K562 (cell line): ENCODE results near the gene HES5. TPM values are rescaled to one million over a fixed set of nuclear protein-coding genes. Genes with fewer than 3 reads are reported as not detected.

Source experiments
- BCLAF1 ChIP-seq, 2 experiments: fragments of 450-650 bp in 1 of 2; IDR thresholded peaks; 2 replicates each; pipeline ENCODE4 v1.6.1; 2011 to 2017; ENCODE audit warnings: low read depth in 2 of 2, antibody characterized with exemption in 1 of 2, borderline replicate concordance in 1 of 2, low read length in 1 of 2, mild to moderate bottlenecking in 1 of 2, mixed read lengths in 1 of 2; ENCODE audit not compliant: control insufficient read depth in 1 of 2
- DNMT1 ChIP-seq: fragments of 450-650 bp; IDR thresholded peaks from 2 replicates; pipeline ENCODE4 v1.6.1; 2016; ENCODE audit warnings: antibody characterized with exemption, mild to moderate bottlenecking
- EWSR1 ChIP-seq: fragments of 450-650 bp; IDR thresholded peaks from 2 replicates; pipeline ENCODE4 v1.6.1; 2018; ENCODE audit warnings: borderline replicate concordance, mild to moderate bottlenecking, low read depth, moderate library complexity; ENCODE audit not compliant: partially characterized antibody
- HES1 ChIP-seq: fragments of 450-650 bp; IDR thresholded peaks from 2 replicates; pipeline ENCODE4 v1.6.1; 2016; ENCODE audit warnings: low read depth, mild to moderate bottlenecking, moderate library complexity
- HIVEP1 ChIP-seq: fragments of 250-450 bp; sonication (Bioruptor Pico); IDR thresholded peaks from 2 replicates; pipeline ENCODE4 v1.4.0; 2020; ENCODE audit warnings: mild to moderate bottlenecking
- JUNB ChIP-seq: fragments of 450-650 bp; formaldehyde crosslinking; conservative IDR thresholded peaks from 2 replicates; pipeline ENCODE4 v1.4.0; 2020; ENCODE audit warnings: mild to moderate bottlenecking
- PCBP1 ChIP-seq: fragments of 200-400 bp; formaldehyde crosslinking; IDR thresholded peaks from 2 replicates; pipeline ENCODE4 v1.6.1; 2018; ENCODE audit warnings: mild to moderate bottlenecking, low read depth, low read length; ENCODE audit not compliant: poor library complexity, severe bottlenecking
- PCBP2 ChIP-seq: fragments of 200-400 bp; formaldehyde crosslinking; IDR thresholded peaks from 2 replicates; pipeline ENCODE4 v1.6.1; 2018; ENCODE audit warnings: low read length, low read depth, mild to moderate bottlenecking, moderate library complexity; ENCODE audit not compliant: poor library complexity, severe bottlenecking
- RBM39 ChIP-seq: fragments of 200-400 bp; formaldehyde crosslinking; optimal IDR thresholded peaks from 2 replicates; pipeline ENCODE3; 2018; ENCODE audit warnings: low read depth, low read length
- SIN3A ChIP-seq, 2 experiments: fragments of 150-350 bp in 1 of 2; IDR thresholded peaks; 2 replicates each; pipeline ENCODE4 v1.6.1; 2011 to 2016; ENCODE audit warnings: borderline replicate concordance in 2 of 2, low read depth in 2 of 2, low read length in 2 of 2, mild to moderate bottlenecking in 2 of 2, moderate library complexity in 2 of 2; ENCODE audit not compliant: control insufficient read depth in 1 of 2
- SMAD1 ChIP-seq: fragments of 150-350 bp; IDR thresholded peaks from 2 replicates; pipeline ENCODE4 v1.6.1; 2014; ENCODE audit warnings: low read length, low read depth; ENCODE audit not compliant: partially characterized antibody
- SMARCA5 ChIP-seq: fragments of 450-650 bp; IDR thresholded peaks from 2 replicates; pipeline ENCODE4 v1.6.1; 2016
- SREBF2 ChIP-seq: sonication (generic); formaldehyde crosslinking; IDR thresholded peaks from 2 replicates; pipeline ENCODE4 v1.4.0; 2020; ENCODE audit warnings: mild to moderate bottlenecking, missing genetic modification reagents
- TFAM ChIP-seq: fragments of 250-450 bp; sonication (Bioruptor Pico); conservative IDR thresholded peaks from 2 replicates; pipeline ENCODE4 v1.5.0; 2021; ENCODE audit warnings: mild to moderate bottlenecking, moderate library complexity
- U2AF1 ChIP-seq: fragments of 200-400 bp; formaldehyde crosslinking; optimal IDR thresholded peaks from 2 replicates; pipeline ENCODE3; 2017; ENCODE audit warnings: mild to moderate bottlenecking, low read depth, low read length, moderate library complexity
- ZNF146 ChIP-seq: IDR thresholded peaks from one replicate; pipeline ENCODE4 v1.6.1; 2018; ENCODE audit warnings: missing compliant biosample characterization; ENCODE audit not compliant: unreplicated experiment
- ZNF717 ChIP-seq: fragments of 250-450 bp; sonication (Bioruptor Pico); IDR thresholded peaks from 2 replicates; pipeline ENCODE4 v1.5.0; 2021
- ZNF778 ChIP-seq: fragments of 450-650 bp; formaldehyde crosslinking; IDR thresholded peaks from 2 replicates; pipeline ENCODE4 v1.4.0; 2020; ENCODE audit warnings: mild to moderate bottlenecking, moderate library complexity
- polyA plus RNA-seq, 8 experiments: library from polyadenylated mRNA; depleted of rRNA in 4 of 8; stranded (reverse) in 5 of 8; unstranded in 3 of 8; fragments of >200 nt; fragmentation: Nextera tagmentation in 2 of 8; fragmentation: Illumina TruSeq in 1 of 8; extraction: Ambion mirVana in 2 of 8; extraction: Trizol in 1 of 8; gene quantifications; 2 replicates each; pipeline versions ENCODE4 v1.2.1 to v1.2.3, GENCODE V29; 2011 to 2014; ENCODE audit warnings: inconsistent platforms in 1 of 8, missing spikeins in 1 of 8
- total RNA-seq, 7 experiments: library from RNA; depleted of rRNA in 6 of 7; stranded (reverse); fragments of >200 nt in 6 of 7; fragmentation: Illumina TruSeq in 2 of 7; extraction: Trizol in 2 of 7; gene quantifications; 2 replicates each; pipeline versions ENCODE4 v1.2.1 to v1.2.3, GENCODE V29; 2011 to 2021; ENCODE audit warnings: low replicate concordance in 1 of 7
- TF ChIP-seq, protein P1 (sequence below): fragments of 450-650 bp; IDR thresholded peaks from 2 replicates; pipeline ENCODE4 v1.6.1; 2017; ENCODE audit warnings: mild to moderate bottlenecking, moderate library complexity
- TF ChIP-seq, protein P2 (sequence below): fragments of 200-800 bp; sonication (Bioruptor generic); IDR thresholded peaks from 2 replicates; pipeline ENCODE4 v1.6.1; 2017; ENCODE audit warnings: missing genetic modification characterization, missing compliant biosample characterization

The HES5 gene
- total and polyA plus RNA-seq, 9 of the 15 experiments (the other 6 are each of a cell fraction or from before 2014, with no cell fraction given) = not detected

DNA sequence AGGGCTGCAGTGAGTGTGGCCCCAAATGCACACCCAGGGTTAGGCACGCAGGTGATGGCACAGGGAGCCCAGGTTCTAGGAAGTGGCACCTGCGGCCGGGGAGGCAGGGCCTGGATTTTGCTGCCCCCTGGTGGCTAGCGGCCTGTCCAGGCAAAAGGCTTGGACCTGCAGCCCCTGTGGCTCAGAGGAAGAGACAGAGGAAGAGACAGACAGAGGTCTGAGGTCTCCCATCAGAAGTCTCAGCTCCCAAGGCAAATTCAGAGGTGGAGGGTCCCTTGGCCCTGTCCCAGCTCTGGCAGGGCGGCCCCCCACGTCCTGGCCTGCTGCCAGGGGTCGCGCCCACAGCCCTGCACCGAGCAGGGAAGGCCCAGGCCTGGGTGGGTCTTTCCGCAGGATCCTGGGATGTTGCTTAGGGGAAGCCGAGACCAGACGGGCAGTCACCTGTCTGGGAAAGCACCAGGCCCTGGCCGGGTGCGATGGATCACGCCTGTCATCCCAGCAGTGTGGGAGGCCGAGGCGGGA is 18.1 kb upstream of the HES5 start (continued):
- TF ChIP-seq, protein P1, sequence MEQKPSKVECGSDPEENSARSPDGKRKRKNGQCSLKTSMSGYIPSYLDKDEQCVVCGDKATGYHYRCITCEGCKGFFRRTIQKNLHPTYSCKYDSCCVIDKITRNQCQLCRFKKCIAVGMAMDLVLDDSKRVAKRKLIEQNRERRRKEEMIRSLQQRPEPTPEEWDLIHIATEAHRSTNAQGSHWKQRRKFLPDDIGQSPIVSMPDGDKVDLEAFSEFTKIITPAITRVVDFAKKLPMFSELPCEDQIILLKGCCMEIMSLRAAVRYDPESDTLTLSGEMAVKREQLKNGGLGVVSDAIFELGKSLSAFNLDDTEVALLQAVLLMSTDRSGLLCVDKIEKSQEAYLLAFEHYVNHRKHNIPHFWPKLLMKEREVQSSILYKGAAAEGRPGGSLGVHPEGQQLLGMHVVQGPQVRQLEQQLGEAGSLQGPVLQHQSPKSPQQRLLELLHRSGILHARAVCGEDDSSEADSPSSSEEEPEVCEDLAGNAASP = no peak
- TF ChIP-seq U2AF1 = no peak
- no peak for TF ChIP-seq DNMT1
- no peak for TF ChIP-seq HES1
- no peak for TF ChIP-seq BCLAF1 (IDR thresholded peaks at IDR 0.05; ENCODE audit: borderline replicate concordance in 1 of 2, control insufficient read depth in 1 of 2, low read depth in 2 of 2, low read length in 1 of 2)
- TF ChIP-seq SIN3A (IDR thresholded peaks at IDR 0.05; ENCODE audit: borderline replicate concordance in 2 of 2, control insufficient read depth in 1 of 2, low read depth in 2 of 2, low read length in 2 of 2) = no peak
- TF ChIP-seq ZNF778 (CRISPR knock-in tag) = no peak
- TF ChIP-seq ZNF146 (CRISPR knock-in tag) = no peak
- TF ChIP-seq TFAM = no peak
- no peak for TF ChIP-seq JUNB (CRISPR knock-in tag)
- TF ChIP-seq RBM39 = peak; percentile 40
- no peak for TF ChIP-seq EWSR1
- TF ChIP-seq, protein P2, sequence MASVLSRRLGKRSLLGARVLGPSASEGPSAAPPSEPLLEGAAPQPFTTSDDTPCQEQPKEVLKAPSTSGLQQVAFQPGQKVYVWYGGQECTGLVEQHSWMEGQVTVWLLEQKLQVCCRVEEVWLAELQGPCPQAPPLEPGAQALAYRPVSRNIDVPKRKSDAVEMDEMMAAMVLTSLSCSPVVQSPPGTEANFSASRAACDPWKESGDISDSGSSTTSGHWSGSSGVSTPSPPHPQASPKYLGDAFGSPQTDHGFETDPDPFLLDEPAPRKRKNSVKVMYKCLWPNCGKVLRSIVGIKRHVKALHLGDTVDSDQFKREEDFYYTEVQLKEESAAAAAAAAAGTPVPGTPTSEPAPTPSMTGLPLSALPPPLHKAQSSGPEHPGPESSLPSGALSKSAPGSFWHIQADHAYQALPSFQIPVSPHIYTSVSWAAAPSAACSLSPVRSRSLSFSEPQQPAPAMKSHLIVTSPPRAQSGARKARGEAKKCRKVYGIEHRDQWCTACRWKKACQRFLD = no peak
- 0 out of 2 replicates have a peak, but pooled peaks have one; percentile 55 for TF ChIP-seq HIVEP1
- TF ChIP-seq SMAD1 = no peak
- TF ChIP-seq SREBF2 = no peak
- TF ChIP-seq PCBP1 = no peak
- TF ChIP-seq PCBP2 = no peak
- TF ChIP-seq ZNF717 (CRISPR knock-in tag) = no peak
- TF ChIP-seq SMARCA5 = peak; percentile 74; the same call in 1 of the 2 replicates
